ENCODE data around the gene GRM2. TPM values are rescaled to one million over a fixed set of nuclear protein-coding genes. Genes with fewer than 3 reads are reported as not detected.

The GRM2 gene
- total and polyA plus RNA-seq, 10 of the 15 experiments (the other 5 are each of a cell fraction or from before 2014, with no cell fraction given): 0.01 to 0.14 (median 0.06) TPM; not detected in 5

DNA sequence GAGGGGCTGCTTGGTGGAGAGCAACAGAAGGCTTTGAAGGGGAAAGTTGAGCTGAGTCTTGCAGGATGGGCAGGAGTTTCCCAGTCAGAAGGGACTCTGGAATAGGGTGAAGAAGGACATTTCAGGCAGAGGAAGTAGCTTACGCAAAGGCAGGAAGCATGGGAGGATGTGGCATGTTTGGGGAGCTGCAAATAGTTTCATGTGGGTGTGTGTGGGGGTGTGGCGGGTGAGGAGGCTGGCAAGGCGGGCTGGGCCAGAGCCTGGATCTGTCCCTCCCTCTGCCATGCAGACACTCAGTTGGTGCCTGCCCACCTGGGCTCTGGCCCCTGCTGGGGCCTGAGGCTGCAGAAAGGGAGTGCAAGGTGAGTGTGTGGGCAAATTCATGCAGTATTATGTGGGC, 25.4 kb upstream of the GRM2 start:
- FAIRE-seq (peak; percentile 23), DNase-seq (ENCODE audit: low read depth, low spot score) (no peak), ATAC-seq (peak; percentile 51)
- no peaks in the 10 kb centered on the region for H3K27me3 ChIP-seq (replicated peaks in 1 of 2; ENCODE audit: control insufficient read depth in 2 of 2, insufficient read depth in 2 of 2, low read length in 1 of 2)
- H3K9ac ChIP-seq (ENCODE audit: control insufficient read depth, insufficient read depth, low read length): peak overlapping the region; percentile 15; the same call in 1 of the 2 replicates
- ChIA-PET SMC1A (ENCODE audit: uncharacterized antibody, unreplicated experiment) (interaction anchor here (0.6 to 5.2 kb wide), 16 partner anchors 8 to 292 kb away, joined by 3 to 113 read pairs (median 4); partner anchors contain the start of genes DCAF1, PARP3, RRP9 and TEX264), RAD21 (ENCODE audit: unreplicated experiment) (interaction anchor here (0.7 to 6.4 kb wide), 17 partner anchors 11 to 473 kb away, joined by 3 to 182 read pairs (median 4); partner anchors contain the start of genes DCAF1, POC1A and TEX264), POLR2A (interaction anchor here (1.1 to 3.8 kb wide), 6 partner anchors 9 to 182 kb away, joined by 6 to 36 read pairs (median 11); partner anchors contain the start of gene DCAF1), CTCF (interaction anchor here (0.8 to 11.7 kb wide), 22 partner anchors 9 to 1114 kb away, joined by 3 to 243 read pairs (median 6); partner anchors contain the start of genes C3orf18, DCAF1, MANF and RAD54L2)
- intact Hi-C loops (cut with micrococcal nuclease; ENCODE audit: unreplicated experiment): loop anchor here (5.0 kb wide), 1 partner anchor 1064 kb away; the partner anchor contains the start of gene MAPKAPK3
- 6% methylated on average over 3 of the region's 3 CpGs for WGBS (ENCODE audit: insufficient coverage, insufficient replicate concordance, low lambda C conversion rate, missing lambda C conversion rate)
- no TSS peak for BruUV-seq (replicated peaks)
- H3K79me2 ChIP-seq (ENCODE audit: control insufficient read depth, insufficient read depth, low read length): peaks cover 9% of the 10 kb centered on the region
- no peaks in the 10 kb centered on the region for H3K9me3 ChIP-seq (replicated peaks; ENCODE audit: control insufficient read depth, insufficient read depth, low read length)
- H2AFZ ChIP-seq (ENCODE audit: control insufficient read depth, low read depth, low read length): no peak overlapping the region
- no peak overlapping the region for H3K4me3 ChIP-seq
- in situ Hi-C loops (cut with MboI): loop anchor here (5.0 to 25.0 kb wide), 3 partner anchors 179 to 1069 kb away; partner anchors contain the start of genes CISH, DCAF1, MANF and MAPKAPK3
- H3K4me1 ChIP-seq (ENCODE audit: control insufficient read depth, insufficient read depth, low read length): peaks cover 32% of the 10 kb centered on the region
- H3K4me2 ChIP-seq (ENCODE audit: control insufficient read depth, insufficient read depth): peak overlapping the region; percentile 68
- peak overlapping the region; percentile 51 for H3K27ac ChIP-seq (ENCODE audit: control insufficient read depth, insufficient read depth)
- H3K36me3 ChIP-seq (ENCODE audit: control insufficient read depth in 2 of 2, insufficient read depth in 2 of 2, low read length in 1 of 2): peaks cover 12 to 23% of the 10 kb centered on the region in 2 experiments; a peak in 3 of 4 replicates
- TF ChIP-seq EED (IDR thresholded peaks at IDR 0.05; ENCODE audit: low read depth) (no peak), RUNX3 (IDR thresholded peaks at IDR 0.05; ENCODE audit: low read length) (peak; percentile 15; the same call in 1 of the 2 replicates), IKZF1 (conservative IDR thresholded peaks at IDR 0.05) (0 out of 2 replicates have a peak, but pooled peaks have one; percentile 11), IKZF2 (IDR thresholded peaks at IDR 0.05) (peak in 1 of 2 experiments; percentile 18; a peak in 1 of 4 replicates), EGR1 (IDR thresholded peaks at IDR 0.05; ENCODE audit: borderline replicate concordance in 1 of 2, low read depth in 2 of 2, low read length in 2 of 2) (peak in 1 of 2 experiments; percentile 51; a peak in 1 of 3 replicates), ETV6 (conservative IDR thresholded peaks at IDR 0.05 in 1 of 2, IDR thresholded peaks at IDR 0.05 in 1 of 2; ENCODE audit: borderline replicate concordance in 1 of 2, low read depth in 1 of 2) (peak in 1 of 2 experiments; percentile 36; a peak in 1 of 4 replicates), RAD51 (IDR thresholded peaks at IDR 0.05) (no peak)
- no peaks in the 10 kb centered on the region for H4K20me1 ChIP-seq (ENCODE audit: control insufficient read depth, insufficient read depth)
